ENCODE measurements around the gene NTN5.

NTN5 gene

GRCh38 chr19:48651683-48652048, 21.2 kb downstream of the NTN5 start:
- TF ChIP-seq CTCF (IDR thresholded peaks at IDR 0.05; ENCODE audit: low read depth, low read length), result no peak
- H3K4me1 ChIP-seq, result no peaks in the 10 kb centered on the region; the same call in 1 of the 2 replicates

GRCh38 chr19:48650974-48651682, 21.7 kb downstream of the NTN5 start:
- no peak for TF ChIP-seq CTCF (IDR thresholded peaks at IDR 0.05; ENCODE audit: low read depth, low read length)
- Histone ChIP-seq H3K4me3 (ENCODE audit: low read depth, low read length) (no peak overlapping the region), H3K4me1 (no peaks in the 10 kb centered on the region; the same call in 1 of the 2 replicates)

More at GRCh38 chr19:48651683-48652048, 21.2 kb downstream of the NTN5 start:
- Histone ChIP-seq H3K9me3 (no peaks in the 10 kb centered on the region), H3K36me3 (no peaks in the 10 kb centered on the region), H3K4me3 (ENCODE audit: low read depth, low read length) (no peak overlapping the region), H3K27me3 (no peaks in the 10 kb centered on the region)
- DNase-seq, result no peak

GRCh38 chr19:48648134-48648533, 24.7 kb downstream of the NTN5 start:
- Histone ChIP-seq H3K4me3 (ENCODE audit: low read depth, low read length) (no peak overlapping the region), H3K4me1 (no peaks in the 10 kb centered on the region), H3K36me3 (no peaks in the 10 kb centered on the region), H3K27me3 (no peaks in the 10 kb centered on the region), H3K9me3 (no peaks in the 10 kb centered on the region)
- no peak for TF ChIP-seq CTCF (IDR thresholded peaks at IDR 0.05; ENCODE audit: low read depth, low read length)
- DNase-seq, result no peak

More at GRCh38 chr19:48650974-48651682, 21.7 kb downstream of the NTN5 start:
- Histone ChIP-seq H3K9me3 (no peaks in the 10 kb centered on the region), H3K36me3 (no peaks in the 10 kb centered on the region), H3K27me3 (no peaks in the 10 kb centered on the region)
- DNase-seq, result no peak

GRCh38 chr19:48646722-48647216, 26.0 kb downstream of the NTN5 start:
- no peak for TF ChIP-seq CTCF (IDR thresholded peaks at IDR 0.05; ENCODE audit: low read depth, low read length)
- no peaks in the 10 kb centered on the region for H3K9me3 ChIP-seq
- no peaks in the 10 kb centered on the region for H3K36me3 ChIP-seq
- DNase-seq, result no peak
- H3K4me3 ChIP-seq (ENCODE audit: low read depth, low read length), result peak overlapping the region; percentile 69
- no peaks in the 10 kb centered on the region for H3K4me1 ChIP-seq
- H3K27me3 ChIP-seq, result no peaks in the 10 kb centered on the region

GRCh38 chr19:48646001-48646721, 26.7 kb downstream of the NTN5 start, which contains the start of gene CA11:
CA11 (minus strand) TSS chr19:48646187; CDS start chr19:48645632, 555 bp downstream.
- peak within 1 kb of the TSS; percentile 69 for H3K4me3 ChIP-seq (ENCODE audit: low read depth, low read length)
- TF ChIP-seq CTCF (IDR thresholded peaks at IDR 0.05; ENCODE audit: low read depth, low read length), result peak; percentile 80
- H3K27me3 ChIP-seq, result no peaks in the 10 kb centered on the region
- no peaks in the 10 kb centered on the region for H3K9me3 ChIP-seq
- H3K36me3 ChIP-seq, result no peaks in the 10 kb centered on the region
- peak; percentile 94 for DNase-seq
- H3K4me1 ChIP-seq, result no peaks in the 10 kb centered on the region

- H3K27me3 ChIP-seq, result no peaks in the 10 kb centered on the region
- TF ChIP-seq CTCF (IDR thresholded peaks at IDR 0.05; ENCODE audit: low read depth, low read length), result no peak
- H3K9me3 ChIP-seq, result no peaks in the 10 kb centered on the region
- peak; percentile 24 for DNase-seq
- no peaks in the 10 kb centered on the region for H3K4me1 ChIP-seq
- no peaks in the 10 kb centered on the region for H3K36me3 ChIP-seq
- H3K4me3 ChIP-seq (ENCODE audit: low read depth, low read length), result peak overlapping the region; percentile 69
These were observed 27.2 kb downstream of the NTN5 start for GRCh38 chr19:48645620-48646000.

All from BE2C (cell line).